Measurements from ENCODE around the gene CAPN9.

DNA sequence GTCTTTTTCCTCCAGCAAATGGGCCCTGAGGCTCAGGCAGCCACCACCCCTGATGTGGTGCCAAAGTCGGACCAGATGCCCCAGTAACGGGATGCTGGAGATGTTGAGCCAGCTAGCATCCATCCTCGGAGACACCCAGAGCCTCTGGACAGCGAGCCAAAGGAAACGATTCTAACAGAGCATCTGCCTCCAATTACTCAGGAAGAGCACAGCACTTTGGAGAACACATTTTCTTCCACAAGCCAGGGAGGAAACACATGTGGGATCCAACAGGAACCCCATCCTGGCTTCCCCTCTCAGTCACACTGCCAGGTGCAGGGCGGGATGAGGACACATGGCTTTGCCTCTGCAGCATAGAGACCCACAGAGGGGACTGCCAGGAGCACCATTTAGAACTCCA is 76.2 kb downstream of the CAPN9 start:
- TF ChIP-seq POLR2AphosphoS5 (IDR thresholded peaks at IDR 0.05; ENCODE audit: borderline replicate concordance, low read depth, low read length) (no peak), EZH2 (IDR thresholded peaks at IDR 0.05) (no peak), FOXP2 (optimal IDR thresholded peaks at IDR 0.05; ENCODE audit: control extremely low read depth, extremely low read length, insufficient read depth) (no peak)

Data from SK-N-MC (cell line).